ENCODE measurements around the gene LILRB4. TPM values are rescaled to one million over a fixed set of nuclear protein-coding genes. Genes with fewer than 3 reads are reported as not detected.
"Not testable (repeated sequence)": the region's sequence is repeated elsewhere in the genome, so short reads cannot be mapped to it uniquely, and the experiment has no call there.

Gene LILRB4
- total and polyA plus RNA-seq, 2 experiments from 2014 or later, result not detected

- TF ChIP-seq ZNF462 (CRISPR knock-in tag; IDR thresholded peaks at IDR 0.05), result no peak
These were observed 33.3 kb downstream of the LILRB4 start (continued) for GRCh38 chr19:54696117-54696548.

- Histone ChIP-seq H3K36me3 (ENCODE audit: insufficient read depth) (no peaks in the 10 kb centered on the region), H3K27me3 (ENCODE audit: insufficient read depth) (no peaks in the 10 kb centered on the region), H3K9me2 (ENCODE audit: insufficient read depth) (no peaks in the 10 kb centered on the region), H4K20me1 (replicated peaks; ENCODE audit: insufficient read depth) (no peaks in the 10 kb centered on the region), H3F3A (replicated peaks; ENCODE audit: low read depth) (no peaks in the 10 kb centered on the region), H3K4me2 (no peak overlapping the region), H3K27ac (ENCODE audit: low read depth) (no peak overlapping the region), H2AFZ (no peak overlapping the region), H3K4me3 (no peak overlapping the region), H3K4me1 (ENCODE audit: insufficient read depth) (no peaks in the 10 kb centered on the region), H3K79me2 (replicated peaks; ENCODE audit: insufficient read depth) (no peaks in the 10 kb centered on the region)
- H3K27me3 Mint-ChIP-seq (ENCODE audit: insufficient read depth, low read depth, poor library complexity), result peaks cover 6% of the 10 kb centered on the region
- H3K36me3 Mint-ChIP-seq (ENCODE audit: low read depth), result peaks cover 36% of the 10 kb centered on the region
- H3K27ac Mint-ChIP-seq, result no peak overlapping the region
- no peaks in the 10 kb centered on the region for H3K4me1 Mint-ChIP-seq
- TF ChIP-seq POLR2AphosphoS5 (IDR thresholded peaks at IDR 0.05; ENCODE audit: low read depth) (no peak), ETS1 (IDR thresholded peaks at IDR 0.05) (no peak), ZNF462 (CRISPR knock-in tag; IDR thresholded peaks at IDR 0.05) (no peak)
- H3K4me3 Mint-ChIP-seq, result no peak overlapping the region
- DNase-seq (ENCODE audit: low spot score) (no peak), ATAC-seq (no peak)
- H3K9me3 Mint-ChIP-seq, result peaks cover 90% of the 10 kb centered on the region
These were observed 34.0 kb downstream of the LILRB4 start for GRCh38 chr19:54696766-54697165.

- not testable (repeated sequence) for H3F3A ChIP-seq (replicated peaks; ENCODE audit: low read depth); H3K9me2 ChIP-seq (ENCODE audit: insufficient read depth); H3K4me3 ChIP-seq; H3K79me2 ChIP-seq (replicated peaks; ENCODE audit: insufficient read depth); H3K36me3 ChIP-seq (ENCODE audit: insufficient read depth); H3K4me2 ChIP-seq; ATAC-seq; H3K27ac ChIP-seq (ENCODE audit: low read depth); H4K20me1 ChIP-seq (replicated peaks; ENCODE audit: insufficient read depth); H3K4me3 Mint-ChIP-seq; H3K4me1 Mint-ChIP-seq; H3K27ac Mint-ChIP-seq; H2AFZ ChIP-seq; H3K27me3 Mint-ChIP-seq (ENCODE audit: insufficient read depth, low read depth, poor library complexity); H3K4me1 ChIP-seq (ENCODE audit: insufficient read depth); DNase-seq (ENCODE audit: low spot score); H3K27me3 ChIP-seq (ENCODE audit: insufficient read depth)
- Mint-ChIP-seq H3K36me3 (ENCODE audit: low read depth) (peaks cover 38% of the 10 kb centered on the region), H3K9me3 (peaks cover 90% of the 10 kb centered on the region)
These were observed 34.9 kb downstream of the LILRB4 start for GRCh38 chr19:54697716-54698115.
